GM12865 (cell line): Measurements from ENCODE around the gene HARBI1.

Experiments used
- DNase-seq: peaks from one replicate; pipeline ENCODE4 v3.0.0; 2010; ENCODE audit warnings: low read depth
- H3K4me3 ChIP-seq: 2 replicates; pipeline ENCODE4 v1.5.1; 2011; ENCODE audit warnings: mild to moderate bottlenecking, low read depth, low read length, control low read depth
- TF ChIP-seq, protein P1 (sequence below): IDR thresholded peaks from 2 replicates; pipeline ENCODE4 v1.5.1; 2011; ENCODE audit warnings: low read length, control low read depth, low read depth, inconsistent platforms; ENCODE audit not compliant: insufficient read depth; ENCODE audit errors: missing control alignments

The HARBI1 gene, protein sequence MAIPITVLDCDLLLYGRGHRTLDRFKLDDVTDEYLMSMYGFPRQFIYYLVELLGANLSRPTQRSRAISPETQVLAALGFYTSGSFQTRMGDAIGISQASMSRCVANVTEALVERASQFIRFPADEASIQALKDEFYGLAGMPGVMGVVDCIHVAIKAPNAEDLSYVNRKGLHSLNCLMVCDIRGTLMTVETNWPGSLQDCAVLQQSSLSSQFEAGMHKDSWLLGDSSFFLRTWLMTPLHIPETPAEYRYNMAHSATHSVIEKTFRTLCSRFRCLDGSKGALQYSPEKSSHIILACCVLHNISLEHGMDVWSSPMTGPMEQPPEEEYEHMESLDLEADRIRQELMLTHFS

DNA sequence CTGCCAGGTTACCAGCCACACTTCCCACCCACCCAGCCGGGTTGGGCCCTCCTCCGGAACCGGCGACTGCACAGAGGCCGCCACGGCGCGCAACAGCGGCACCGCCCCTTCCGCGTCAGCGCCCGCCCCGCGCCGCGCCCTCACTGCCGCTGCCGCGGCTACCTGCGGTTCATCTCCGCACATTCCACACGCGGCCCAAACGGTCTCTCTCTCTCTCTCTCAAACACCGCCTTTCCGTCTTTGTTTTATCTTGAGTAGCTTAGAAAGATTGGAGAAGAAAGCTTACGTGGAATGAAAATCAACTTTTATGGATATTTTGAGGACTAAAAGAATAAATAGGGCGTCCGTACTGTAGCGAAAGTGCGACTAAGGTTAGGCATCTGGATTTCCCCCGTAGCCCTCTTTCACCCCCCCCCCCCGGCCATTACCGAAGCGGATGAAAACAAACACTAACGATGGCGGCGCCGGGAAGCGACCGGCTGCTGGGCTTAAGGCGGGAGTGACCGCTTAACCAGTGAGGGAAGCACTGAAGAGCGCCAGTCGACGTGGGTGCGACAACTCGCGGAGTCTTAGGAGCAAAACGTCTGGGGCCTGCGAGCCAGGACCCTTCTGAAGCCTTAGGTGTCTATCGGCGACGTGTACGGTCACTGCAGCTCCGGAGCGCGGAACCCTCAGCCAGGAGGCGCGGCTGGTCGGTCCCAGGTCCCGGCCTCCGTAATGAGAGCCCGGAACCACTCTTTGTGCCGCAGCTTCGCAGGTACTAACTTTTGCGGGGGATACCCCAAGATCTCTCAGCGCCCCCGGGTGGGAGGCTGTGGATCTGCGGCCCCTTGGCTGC, at the start of gene HARBI1, which contains the start of gene ATG13:
TSS of gene HARBI1 (minus strand) at position 94 of the 838 bp plus-strand sequence. CDS start 990 bp downstream, outside the sequence.
TSS of gene ATG13 (plus strand) at position 420 of the 838 bp plus-strand sequence. CDS start 26,739 bp downstream, outside the sequence.
- peak; percentile 97 for DNase-seq
- H3K4me3 ChIP-seq: peak within 1 kb of the TSS; percentile 93
- TF ChIP-seq, protein P1, sequence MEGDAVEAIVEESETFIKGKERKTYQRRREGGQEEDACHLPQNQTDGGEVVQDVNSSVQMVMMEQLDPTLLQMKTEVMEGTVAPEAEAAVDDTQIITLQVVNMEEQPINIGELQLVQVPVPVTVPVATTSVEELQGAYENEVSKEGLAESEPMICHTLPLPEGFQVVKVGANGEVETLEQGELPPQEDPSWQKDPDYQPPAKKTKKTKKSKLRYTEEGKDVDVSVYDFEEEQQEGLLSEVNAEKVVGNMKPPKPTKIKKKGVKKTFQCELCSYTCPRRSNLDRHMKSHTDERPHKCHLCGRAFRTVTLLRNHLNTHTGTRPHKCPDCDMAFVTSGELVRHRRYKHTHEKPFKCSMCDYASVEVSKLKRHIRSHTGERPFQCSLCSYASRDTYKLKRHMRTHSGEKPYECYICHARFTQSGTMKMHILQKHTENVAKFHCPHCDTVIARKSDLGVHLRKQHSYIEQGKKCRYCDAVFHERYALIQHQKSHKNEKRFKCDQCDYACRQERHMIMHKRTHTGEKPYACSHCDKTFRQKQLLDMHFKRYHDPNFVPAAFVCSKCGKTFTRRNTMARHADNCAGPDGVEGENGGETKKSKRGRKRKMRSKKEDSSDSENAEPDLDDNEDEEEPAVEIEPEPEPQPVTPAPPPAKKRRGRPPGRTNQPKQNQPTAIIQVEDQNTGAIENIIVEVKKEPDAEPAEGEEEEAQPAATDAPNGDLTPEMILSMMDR: peak; percentile 89

DNA sequence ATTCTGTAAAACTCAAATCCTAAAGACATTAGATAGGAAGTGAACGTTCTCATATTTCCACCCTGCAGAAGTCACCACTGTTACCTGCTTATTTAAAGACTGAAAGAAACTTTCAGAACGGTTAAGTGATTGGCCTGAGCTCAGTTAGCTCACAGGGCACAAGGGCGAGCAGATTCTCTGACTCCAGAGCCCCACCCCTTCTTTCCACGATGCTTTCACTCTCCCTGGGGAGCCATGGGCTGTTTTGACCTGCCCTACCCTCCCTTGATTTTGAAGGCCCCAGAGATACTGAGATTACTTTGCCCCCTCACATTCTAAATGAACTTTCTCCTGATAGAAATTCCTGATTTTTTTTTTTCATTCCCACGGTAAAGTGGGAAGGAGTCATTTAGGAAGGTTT, 49.5 kb upstream of the HARBI1 start:
- H3K4me3 ChIP-seq: no peak overlapping the region
- no peak for DNase-seq
- TF ChIP-seq, protein P1: no peak

DNA sequence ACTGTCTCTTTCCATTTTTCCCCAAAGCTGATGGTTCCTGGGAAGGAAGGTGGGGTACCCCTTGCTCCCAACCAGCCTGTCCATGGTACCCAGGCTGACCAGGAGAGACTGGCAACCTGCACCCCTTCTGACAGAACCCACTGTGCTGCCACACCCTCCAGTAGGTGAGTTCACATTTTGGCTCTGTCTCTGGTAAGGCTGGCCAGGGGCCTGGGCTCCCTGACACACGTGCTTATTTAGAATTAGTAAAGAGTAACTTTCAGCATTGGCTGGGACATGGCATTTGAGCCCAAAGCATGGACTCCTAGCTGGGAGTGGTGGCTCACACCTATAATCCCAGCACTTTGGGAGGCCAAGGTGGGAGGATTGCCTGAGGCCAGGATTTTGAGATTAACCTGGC, 48.3 kb upstream of the HARBI1 start:
- no peak for DNase-seq
- H3K4me3 ChIP-seq: no peak overlapping the region
- TF ChIP-seq, protein P1: no peak

DNA sequence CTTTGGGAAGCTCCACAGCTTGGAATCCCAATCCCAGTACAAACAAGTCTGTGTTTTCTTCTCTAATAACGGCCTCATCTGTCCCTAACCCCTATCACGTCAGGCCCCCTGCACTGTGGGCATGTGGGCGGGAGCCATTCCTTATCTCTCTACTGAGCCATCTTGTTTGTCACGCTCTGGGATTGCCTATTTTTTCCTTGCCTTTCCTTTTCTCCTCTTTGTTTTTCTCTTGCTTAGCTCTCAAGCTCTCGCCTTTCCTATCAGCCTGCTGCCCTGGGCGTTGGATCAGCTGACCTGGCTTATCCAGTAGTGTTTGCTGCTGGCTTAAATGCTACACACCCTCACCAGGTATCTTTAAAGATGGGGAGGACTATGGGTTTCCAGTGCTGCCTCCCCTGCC, 47.6 kb upstream of the HARBI1 start:
- no peak overlapping the region for H3K4me3 ChIP-seq
- TF ChIP-seq, protein P1: no peak
- DNase-seq: no peak

DNA sequence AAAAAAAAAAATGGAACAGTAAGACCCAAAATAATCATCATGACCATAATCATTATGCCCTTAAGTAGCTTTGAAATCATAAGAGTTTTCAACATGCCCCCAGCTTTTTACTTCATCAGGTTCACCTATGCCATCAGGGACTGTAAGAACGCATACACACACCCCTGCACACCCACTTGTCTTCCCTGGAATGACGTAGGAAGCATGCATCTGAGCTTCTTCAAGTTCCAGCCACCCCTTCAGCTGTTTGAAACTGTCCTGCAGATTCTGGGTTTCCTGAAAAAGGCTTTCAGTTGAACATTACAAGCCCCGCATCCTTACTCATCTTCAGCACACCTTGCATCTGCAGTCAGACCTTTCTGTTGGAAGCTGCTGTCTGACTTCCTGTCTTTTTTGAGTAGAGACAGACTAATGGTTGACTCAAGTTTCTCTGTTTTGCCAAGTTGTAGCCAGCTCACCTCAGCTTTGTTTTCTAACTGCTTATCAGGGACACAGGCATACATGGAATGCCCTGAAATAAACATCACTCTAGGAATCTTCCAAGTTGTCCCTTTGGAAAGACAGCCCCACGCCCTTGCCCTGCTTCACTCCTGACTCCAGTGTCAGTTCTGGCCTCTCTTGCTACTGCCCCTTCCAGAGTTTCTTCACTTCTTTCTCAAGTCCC, 46.4 kb upstream of the HARBI1 start:
- no peak for DNase-seq
- no peak overlapping the region for H3K4me3 ChIP-seq
- TF ChIP-seq, protein P1: no peak

DNA sequence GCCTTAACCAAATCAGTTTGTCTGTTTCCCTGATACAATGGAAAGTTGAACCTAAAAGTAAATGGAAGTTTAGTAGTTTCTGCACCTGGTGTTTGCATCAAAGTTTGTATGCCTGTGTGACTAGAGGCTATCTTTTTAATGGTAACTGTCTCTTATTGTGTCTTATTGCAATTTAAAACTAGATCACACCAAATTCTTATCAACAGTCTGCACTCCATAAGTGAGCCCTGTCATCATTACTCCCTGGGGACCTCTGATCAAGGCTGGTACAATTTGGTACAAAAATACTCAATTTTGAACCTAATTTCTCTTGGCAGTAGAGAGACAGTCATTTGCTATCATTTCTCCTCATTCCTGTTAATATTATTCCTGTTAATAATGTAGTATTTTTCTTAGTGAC, 45.3 kb upstream of the HARBI1 start:
- DNase-seq: no peak
- TF ChIP-seq, protein P1: no peak
- no peak overlapping the region for H3K4me3 ChIP-seq
